Measurements from ENCODE around the gene ABI2.

- no peak for TF ChIP-seq POLR2A (IDR thresholded peaks at IDR 0.05; ENCODE audit: borderline replicate concordance, extremely low read depth, insufficient read depth, insufficient read length)
- TF ChIP-seq, protein P1, sequence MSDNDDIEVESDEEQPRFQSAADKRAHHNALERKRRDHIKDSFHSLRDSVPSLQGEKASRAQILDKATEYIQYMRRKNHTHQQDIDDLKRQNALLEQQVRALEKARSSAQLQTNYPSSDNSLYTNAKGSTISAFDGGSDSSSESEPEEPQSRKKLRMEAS (IDR thresholded peaks at IDR 0.05) = no peak
- TF ChIP-seq, protein P2, sequence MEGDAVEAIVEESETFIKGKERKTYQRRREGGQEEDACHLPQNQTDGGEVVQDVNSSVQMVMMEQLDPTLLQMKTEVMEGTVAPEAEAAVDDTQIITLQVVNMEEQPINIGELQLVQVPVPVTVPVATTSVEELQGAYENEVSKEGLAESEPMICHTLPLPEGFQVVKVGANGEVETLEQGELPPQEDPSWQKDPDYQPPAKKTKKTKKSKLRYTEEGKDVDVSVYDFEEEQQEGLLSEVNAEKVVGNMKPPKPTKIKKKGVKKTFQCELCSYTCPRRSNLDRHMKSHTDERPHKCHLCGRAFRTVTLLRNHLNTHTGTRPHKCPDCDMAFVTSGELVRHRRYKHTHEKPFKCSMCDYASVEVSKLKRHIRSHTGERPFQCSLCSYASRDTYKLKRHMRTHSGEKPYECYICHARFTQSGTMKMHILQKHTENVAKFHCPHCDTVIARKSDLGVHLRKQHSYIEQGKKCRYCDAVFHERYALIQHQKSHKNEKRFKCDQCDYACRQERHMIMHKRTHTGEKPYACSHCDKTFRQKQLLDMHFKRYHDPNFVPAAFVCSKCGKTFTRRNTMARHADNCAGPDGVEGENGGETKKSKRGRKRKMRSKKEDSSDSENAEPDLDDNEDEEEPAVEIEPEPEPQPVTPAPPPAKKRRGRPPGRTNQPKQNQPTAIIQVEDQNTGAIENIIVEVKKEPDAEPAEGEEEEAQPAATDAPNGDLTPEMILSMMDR (IDR thresholded peaks at IDR 0.05 in 2 of 3, conservative IDR thresholded peaks at IDR 0.05 in 1 of 3; ENCODE audit: borderline replicate concordance in 1 of 3, insufficient read depth in 1 of 3, low read depth in 2 of 3, low read length in 2 of 3) = no peak
- no peak for TF ChIP-seq JUND (IDR thresholded peaks at IDR 0.05)
- no peak for TF ChIP-seq CEBPB (IDR thresholded peaks at IDR 0.05; ENCODE audit: low read depth)
- TF ChIP-seq ATF3 (IDR thresholded peaks at IDR 0.05) = no peak
- TF ChIP-seq YY1 (IDR thresholded peaks at IDR 0.05; ENCODE audit: extremely low read depth, insufficient replicate concordance, low read depth, low read length) = no peak
These were observed 24.5 kb downstream of the ABI2 start for GRCh38 chr2:203352604-203353255.

All from HCT116 (cell line).